Measurements from ENCODE around the gene ID2.

DNA sequence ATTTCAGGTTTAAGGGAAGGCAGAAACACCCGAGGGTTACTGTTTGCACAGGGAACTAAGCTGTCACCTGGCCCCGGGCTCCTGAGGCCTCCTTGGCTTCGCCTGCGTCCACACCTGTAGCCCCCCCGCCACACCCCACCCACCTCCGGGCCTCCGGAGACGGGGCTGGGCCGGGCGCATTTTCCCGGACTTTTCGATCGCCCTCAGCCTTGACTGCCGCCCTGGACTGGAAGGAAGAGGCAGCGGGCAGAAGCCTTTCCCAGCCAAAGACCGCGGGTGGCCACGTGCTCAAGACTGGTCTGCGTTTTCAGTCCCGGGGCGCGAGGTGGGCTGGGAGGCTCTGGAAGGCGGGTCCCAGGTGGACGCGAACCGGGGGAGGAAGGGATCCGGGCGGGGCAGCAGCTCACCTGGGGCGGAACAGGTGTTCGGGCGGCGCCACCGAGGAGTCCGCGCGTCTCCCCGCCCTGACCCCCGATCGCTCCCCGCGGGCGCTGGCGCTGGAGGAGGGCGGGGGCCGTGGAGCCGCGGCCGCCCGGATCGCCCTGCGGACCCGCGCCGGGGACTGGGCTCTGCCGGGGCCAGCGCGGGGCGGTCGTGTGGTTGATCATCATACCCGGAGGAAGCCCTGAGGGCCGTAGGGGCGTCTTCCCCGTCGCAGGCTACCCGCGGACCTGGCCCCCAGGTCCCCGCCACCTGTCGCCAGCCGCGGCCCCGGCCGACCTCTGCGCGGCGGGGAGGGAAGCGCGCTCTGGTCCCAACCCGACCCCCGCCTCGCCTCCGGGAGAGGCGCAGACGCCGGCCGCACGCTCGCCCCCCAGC is 3.2 kb downstream of the ID2 start:
- TF ChIP-seq CTCF (IDR thresholded peaks at IDR 0.05) (no peak), POLR2A (IDR thresholded peaks at IDR 0.05) (no peak), POLR2AphosphoS5 (IDR thresholded peaks at IDR 0.05) (no peak)
